ENCODE results near the gene ID3.

Gene ID3

DNA sequence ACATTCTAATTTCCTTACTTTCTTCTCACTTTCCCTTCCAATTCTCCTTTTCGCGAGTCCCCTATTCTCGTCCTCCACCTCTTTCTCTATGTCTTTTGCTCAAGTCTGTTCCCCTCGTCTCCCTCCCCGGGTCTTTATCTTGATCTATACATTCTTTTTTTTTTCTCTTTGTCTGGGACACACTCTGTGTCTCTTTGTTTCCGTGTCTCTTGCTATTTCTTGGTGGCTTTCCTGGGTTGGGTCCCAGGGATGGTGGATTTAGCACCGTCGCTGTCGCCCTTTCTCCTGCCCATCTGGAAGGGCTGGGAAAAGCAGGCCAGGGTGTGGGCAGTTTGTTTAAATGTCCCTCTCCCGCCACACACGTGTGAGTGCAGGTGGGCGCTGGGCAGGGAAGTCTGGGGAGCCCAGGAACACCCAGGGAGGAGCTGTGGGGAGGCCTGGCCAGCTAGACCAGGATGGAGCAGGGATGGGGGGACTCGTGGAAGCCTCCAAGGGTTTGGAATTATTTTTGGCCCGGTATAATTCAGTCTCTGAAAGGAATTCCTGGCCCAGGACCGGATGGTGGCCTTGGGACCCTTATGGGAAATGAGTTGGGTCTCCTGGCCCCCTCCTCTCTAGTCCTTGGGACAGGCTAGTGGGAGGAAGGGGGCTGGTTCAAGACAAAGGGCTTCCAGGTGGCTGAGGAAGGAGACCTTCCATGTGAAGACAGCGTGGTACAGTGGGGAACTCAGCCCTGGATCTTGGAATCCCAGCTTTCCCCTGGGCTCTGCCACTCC is 9.5 kb upstream of the ID3 start:
- no peak for TF ChIP-seq CTCF (IDR thresholded peaks at IDR 0.05; ENCODE audit: insufficient read depth, low read depth, low read length, missing control alignments)
- H3K4me3 ChIP-seq (ENCODE audit: low read length): no peak overlapping the region
- DNase-seq (ENCODE audit: low read depth): no peak

DNA sequence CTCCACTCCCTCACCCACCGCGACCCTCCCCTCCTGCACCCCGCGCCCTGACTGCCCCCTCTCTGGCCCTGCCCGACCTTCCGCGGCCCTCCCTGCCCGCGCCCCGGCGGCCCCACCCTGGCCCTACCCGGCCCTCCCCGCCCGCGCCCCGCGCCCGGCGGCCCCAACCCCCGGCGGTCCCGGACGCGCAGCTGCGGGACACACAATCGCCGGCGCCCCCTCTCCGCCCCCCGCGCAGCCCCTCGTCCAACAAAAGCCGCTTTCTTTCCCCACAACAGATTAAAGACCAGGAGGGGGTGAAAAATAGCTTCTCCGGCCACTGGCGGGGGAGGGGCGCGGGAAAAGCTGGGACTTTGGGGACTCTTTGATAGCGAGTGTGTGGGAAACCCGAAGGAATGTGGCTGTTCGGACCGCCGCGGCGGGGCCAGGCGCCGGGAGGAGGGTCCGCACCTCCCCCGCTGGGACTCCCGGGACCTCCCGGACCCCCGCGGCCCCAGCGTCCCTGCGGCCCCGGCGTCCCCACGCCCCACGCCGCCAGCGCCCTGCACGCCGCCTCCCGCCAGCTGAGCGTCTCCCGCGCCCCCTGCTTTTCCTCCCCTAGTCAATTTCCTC is 8.8 kb upstream of the ID3 start:
- H3K4me3 ChIP-seq (ENCODE audit: low read length): peak overlapping the region; percentile 42
- TF ChIP-seq CTCF (IDR thresholded peaks at IDR 0.05; ENCODE audit: insufficient read depth, low read depth, low read length, missing control alignments): no peak
- DNase-seq (ENCODE audit: low read depth): no peak

GRCh38 chr1:23567629-23567995 is 8.3 kb upstream of the ID3 start:
- H3K4me3 ChIP-seq (ENCODE audit: low read length): peak overlapping the region; percentile 23
- no peak for DNase-seq (ENCODE audit: low read depth)
- no peak for TF ChIP-seq CTCF (IDR thresholded peaks at IDR 0.05; ENCODE audit: insufficient read depth, low read depth, low read length, missing control alignments)

- no peak for TF ChIP-seq CTCF (IDR thresholded peaks at IDR 0.05; ENCODE audit: insufficient read depth, low read depth, low read length, missing control alignments)
- no peak for DNase-seq (ENCODE audit: low read depth)
- H3K4me3 ChIP-seq (ENCODE audit: low read length): no peak overlapping the region
These were observed 7.0 kb upstream of the ID3 start for GRCh38 chr1:23566304-23566703.

GRCh38 chr1:23565776-23566175 is 6.5 kb upstream of the ID3 start:
- DNase-seq (ENCODE audit: low read depth): no peak
- H3K4me3 ChIP-seq (ENCODE audit: low read length): no peak overlapping the region
- no peak for TF ChIP-seq CTCF (IDR thresholded peaks at IDR 0.05; ENCODE audit: insufficient read depth, low read depth, low read length, missing control alignments)

- H3K4me3 ChIP-seq (ENCODE audit: low read length): no peak overlapping the region
- no peak for DNase-seq (ENCODE audit: low read depth)
- TF ChIP-seq CTCF (IDR thresholded peaks at IDR 0.05; ENCODE audit: insufficient read depth, low read depth, low read length, missing control alignments): no peak
These were observed 5.3 kb upstream of the ID3 start for GRCh38 chr1:23564529-23565122.
